Astrocyte (in vitro differentiated cells and primary cell): Measurements from ENCODE around the gene ZFYVE27. TPM values are rescaled to one million over a fixed set of nuclear protein-coding genes. Genes with fewer than 3 reads are reported as not detected.

Source experiments
- DNase-seq: peaks from one replicate; pipeline ENCODE4 v3.0.0-alpha.2; 2010; ENCODE audit warnings: low read depth
- FAIRE-seq: peaks from 2 replicates; lab custom pipeline; 2011; peaks lifted over from hg19 to GRCh38; lab: Jason Lieb, UNC
- H2AFZ ChIP-seq: 2 replicates; pipeline ENCODE4 v1.6.0; 2012; ENCODE audit warnings: low read depth, low read length, inconsistent platforms
- H3K27ac ChIP-seq: 2 replicates; pipeline ENCODE4 v1.5.1; 2011; ENCODE audit warnings: low read depth, low read length, inconsistent platforms
- H3K27me3 ChIP-seq: 2 replicates; pipeline ENCODE4 v1.6.0; 2011; ENCODE audit warnings: low read length, inconsistent platforms; ENCODE audit not compliant: insufficient read depth
- H3K36me3 ChIP-seq: 2 replicates; pipeline ENCODE4 v1.5.1; 2011; ENCODE audit warnings: low read length, inconsistent platforms; ENCODE audit not compliant: insufficient read depth
- H3K4me1 ChIP-seq: 2 replicates; pipeline ENCODE4 v1.5.1; 2011; ENCODE audit warnings: low read length, inconsistent platforms; ENCODE audit not compliant: insufficient read depth
- H3K4me2 ChIP-seq: 2 replicates; pipeline ENCODE4 v1.6.0; 2012; ENCODE audit warnings: low read length, inconsistent platforms
- H3K4me3 ChIP-seq: 2 replicates; pipeline ENCODE4 v1.5.1; 2011; ENCODE audit warnings: low read depth, mild to moderate bottlenecking, low read length, inconsistent platforms; ENCODE audit not compliant: insufficient read depth
- H3K79me2 ChIP-seq: 2 replicates; pipeline ENCODE4 v1.6.0; 2012; ENCODE audit warnings: mild to moderate bottlenecking, low read length, inconsistent platforms; ENCODE audit not compliant: insufficient read depth
- H3K9ac ChIP-seq: 2 replicates; pipeline ENCODE4 v1.6.0; 2012; ENCODE audit warnings: mild to moderate bottlenecking, low read length, inconsistent platforms
- H3K9me3 ChIP-seq: 2 replicates; pipeline ENCODE4 v1.5.1; 2012; ENCODE audit warnings: low read depth, mild to moderate bottlenecking, low read length, inconsistent platforms; ENCODE audit not compliant: insufficient read depth
- H4K20me1 ChIP-seq: 2 replicates; pipeline ENCODE4 v1.6.0; 2012; ENCODE audit warnings: low read length, inconsistent platforms; ENCODE audit not compliant: insufficient read depth
- H3K27ac Mint-ChIP-seq: one replicate; pipeline ENCODE4 v1.8.0; 2021; ENCODE audit warnings: mild to moderate bottlenecking, mixed read lengths; ENCODE audit not compliant: unreplicated experiment
- H3K27me3 Mint-ChIP-seq: one replicate; pipeline ENCODE4 v1.8.0; 2021; ENCODE audit warnings: low read depth, mixed read lengths; ENCODE audit not compliant: unreplicated experiment
- H3K36me3 Mint-ChIP-seq: one replicate; pipeline ENCODE4 v1.8.0; 2021; ENCODE audit warnings: low read depth, mixed read lengths; ENCODE audit not compliant: unreplicated experiment
- H3K4me1 Mint-ChIP-seq: one replicate; pipeline ENCODE4 v1.8.0; 2021; ENCODE audit warnings: low read depth, mixed read lengths; ENCODE audit not compliant: unreplicated experiment
- H3K4me3 Mint-ChIP-seq: one replicate; pipeline ENCODE4 v1.8.0; 2021; ENCODE audit warnings: mild to moderate bottlenecking, moderate library complexity, mixed read lengths; ENCODE audit not compliant: unreplicated experiment
- H3K9me3 Mint-ChIP-seq: one replicate; pipeline ENCODE4 v1.8.0; 2021; ENCODE audit warnings: mild to moderate bottlenecking, mixed read lengths; ENCODE audit not compliant: unreplicated experiment
- EZH2 ChIP-seq: IDR thresholded peaks from 2 replicates; pipeline ENCODE4 v1.6.1; 2012; ENCODE audit warnings: mild to moderate bottlenecking, low read length, inconsistent platforms; ENCODE audit not compliant: insufficient read depth
- total RNA-seq: library from RNA; stranded (reverse); gene quantifications from 2 replicates; pipeline ENCODE4 v1.2.1, GENCODE V29; 2021
- TF ChIP-seq, protein P1 (sequence below): IDR thresholded peaks from 2 replicates; pipeline ENCODE4 v1.5.1; 2011; ENCODE audit warnings: low read depth, mild to moderate bottlenecking, inconsistent platforms, low read length, moderate library complexity; ENCODE audit not compliant: insufficient read depth

ZFYVE27 gene
- total RNA-seq, 1 donor from 2014 or later: 32.8 TPM

DNA sequence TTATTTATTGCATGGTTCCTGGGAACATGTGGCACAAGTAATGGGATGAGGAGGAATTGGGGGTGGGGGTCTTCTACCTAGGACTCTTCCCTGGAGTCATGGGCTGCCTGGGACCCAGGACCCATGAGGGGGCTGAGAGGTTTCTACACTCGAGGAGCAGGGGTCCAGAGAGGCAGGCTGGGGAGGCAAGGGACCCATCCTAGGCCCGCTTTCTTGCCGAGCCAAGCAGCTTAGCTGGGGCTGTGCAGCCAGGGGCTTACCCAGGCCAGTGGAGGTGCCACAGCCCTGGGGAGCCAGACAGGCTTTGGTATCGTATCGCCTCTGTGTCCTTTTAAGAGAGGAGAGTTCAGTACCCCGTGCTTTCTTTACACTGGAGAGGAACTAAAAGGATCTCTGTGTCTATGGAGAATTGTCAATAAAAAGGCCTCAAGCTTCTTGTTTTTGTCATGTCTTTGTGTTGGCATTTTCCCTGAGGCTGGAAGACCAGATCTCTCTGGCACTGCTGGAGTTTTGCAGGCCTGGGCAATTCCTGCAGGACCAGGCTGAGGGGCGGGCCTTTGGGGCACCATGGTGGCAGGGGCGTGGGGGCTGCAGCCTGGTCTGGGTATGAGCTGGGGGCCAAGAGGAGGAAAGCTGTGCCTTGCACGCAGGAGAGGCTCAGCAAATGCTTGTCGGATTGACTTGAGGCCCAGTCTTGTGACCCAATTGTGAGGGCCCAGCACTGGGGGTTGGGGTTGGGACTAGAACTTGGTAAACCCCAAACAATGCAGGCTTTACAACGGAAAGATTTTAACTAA lies 23.7 kb downstream of the ZFYVE27 start:
- no peak overlapping the region for H3K4me3 Mint-ChIP-seq
- FAIRE-seq (no peak), DNase-seq (no peak)
- H3K27me3 ChIP-seq: no peaks in the 10 kb centered on the region
- H3K79me2 ChIP-seq: no peaks in the 10 kb centered on the region
- no peaks in the 10 kb centered on the region for H3K9me3 ChIP-seq
- H3K27ac ChIP-seq: no peak overlapping the region
- H3K4me1 ChIP-seq: no peaks in the 10 kb centered on the region
- H3K36me3 Mint-ChIP-seq: peaks cover 9% of the 10 kb centered on the region
- no peak overlapping the region for H3K4me3 ChIP-seq
- H3K9ac ChIP-seq: no peak overlapping the region
- peak overlapping the region; percentile 53 for H3K27ac Mint-ChIP-seq
- no peak overlapping the region for H2AFZ ChIP-seq
- no peak for TF ChIP-seq EZH2
- TF ChIP-seq, protein P1, sequence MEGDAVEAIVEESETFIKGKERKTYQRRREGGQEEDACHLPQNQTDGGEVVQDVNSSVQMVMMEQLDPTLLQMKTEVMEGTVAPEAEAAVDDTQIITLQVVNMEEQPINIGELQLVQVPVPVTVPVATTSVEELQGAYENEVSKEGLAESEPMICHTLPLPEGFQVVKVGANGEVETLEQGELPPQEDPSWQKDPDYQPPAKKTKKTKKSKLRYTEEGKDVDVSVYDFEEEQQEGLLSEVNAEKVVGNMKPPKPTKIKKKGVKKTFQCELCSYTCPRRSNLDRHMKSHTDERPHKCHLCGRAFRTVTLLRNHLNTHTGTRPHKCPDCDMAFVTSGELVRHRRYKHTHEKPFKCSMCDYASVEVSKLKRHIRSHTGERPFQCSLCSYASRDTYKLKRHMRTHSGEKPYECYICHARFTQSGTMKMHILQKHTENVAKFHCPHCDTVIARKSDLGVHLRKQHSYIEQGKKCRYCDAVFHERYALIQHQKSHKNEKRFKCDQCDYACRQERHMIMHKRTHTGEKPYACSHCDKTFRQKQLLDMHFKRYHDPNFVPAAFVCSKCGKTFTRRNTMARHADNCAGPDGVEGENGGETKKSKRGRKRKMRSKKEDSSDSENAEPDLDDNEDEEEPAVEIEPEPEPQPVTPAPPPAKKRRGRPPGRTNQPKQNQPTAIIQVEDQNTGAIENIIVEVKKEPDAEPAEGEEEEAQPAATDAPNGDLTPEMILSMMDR: no peak
- no peaks in the 10 kb centered on the region for H3K9me3 Mint-ChIP-seq
- peaks cover 24% of the 10 kb centered on the region for H3K4me1 Mint-ChIP-seq
- no peaks in the 10 kb centered on the region for H3K27me3 Mint-ChIP-seq
- H4K20me1 ChIP-seq: peaks cover 22% of the 10 kb centered on the region
- no peak overlapping the region for H3K4me2 ChIP-seq
- H3K36me3 ChIP-seq: no peaks in the 10 kb centered on the region

DNA sequence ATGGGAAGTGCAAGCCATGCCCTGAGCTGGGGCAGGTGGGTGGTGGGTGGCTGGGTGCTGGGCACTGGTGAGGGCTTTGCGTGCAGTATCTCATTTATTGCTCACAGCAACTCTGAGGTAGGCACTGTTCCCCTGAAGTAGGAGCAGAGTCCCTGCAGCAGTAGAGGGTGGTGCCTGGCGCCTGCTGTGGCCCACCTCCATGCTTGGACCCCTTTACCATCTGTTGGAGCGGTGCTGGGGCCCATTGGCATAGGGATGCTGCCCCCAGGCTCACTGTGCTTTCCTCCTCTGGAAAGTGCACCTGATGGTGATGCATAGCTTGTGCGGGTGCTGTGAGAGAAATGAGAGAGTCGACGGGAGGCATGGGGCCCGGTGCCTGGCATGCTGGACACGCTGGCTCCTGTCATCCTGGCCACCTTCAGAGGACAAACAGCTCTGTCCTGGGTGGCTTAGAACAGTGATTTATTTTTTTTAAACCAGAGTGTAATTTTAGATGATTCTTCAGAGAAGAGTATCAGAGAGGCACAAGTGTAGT lies 24.5 kb downstream of the ZFYVE27 start:
- no peak overlapping the region for H3K27ac Mint-ChIP-seq
- no peaks in the 10 kb centered on the region for H3K27me3 ChIP-seq
- H3K9me3 Mint-ChIP-seq: no peaks in the 10 kb centered on the region

More for the DNA sequence above, 24.5 kb downstream of the ZFYVE27 start:
- Histone ChIP-seq H3K9ac (no peak overlapping the region), H3K27ac (no peak overlapping the region), H4K20me1 (peaks cover 17% of the 10 kb centered on the region), H3K4me1 (no peaks in the 10 kb centered on the region), H2AFZ (no peak overlapping the region), H3K9me3 (no peaks in the 10 kb centered on the region), H3K79me2 (no peaks in the 10 kb centered on the region), H3K4me3 (no peak overlapping the region), H3K4me2 (no peak overlapping the region), H3K36me3 (no peaks in the 10 kb centered on the region)
- H3K4me1 Mint-ChIP-seq: peaks cover 24% of the 10 kb centered on the region
- TF ChIP-seq, protein P1: no peak
- no peak for TF ChIP-seq EZH2
- H3K4me3 Mint-ChIP-seq: peak overlapping the region; percentile 6
- FAIRE-seq (no peak), DNase-seq (no peak)
- no peaks in the 10 kb centered on the region for H3K27me3 Mint-ChIP-seq
- peaks cover 12% of the 10 kb centered on the region for H3K36me3 Mint-ChIP-seq
